IPS DF 6.9 (cell line): ENCODE measurements around the gene ZNF221.
A peak's percentile ranks its signal among the peaks of the same experiment; 100 is the strongest.

Experiments used
- DNase-seq: peaks from one replicate; pipeline ENCODE4 v3.0.0-alpha.2; 2013; ENCODE audit warnings: low read depth, low spot score
- H3K27ac ChIP-seq: one replicate; pipeline ENCODE4 v1.5.1; 2013; ENCODE audit warnings: low read length, control low read depth
- H3K27me3 ChIP-seq: 2 replicates; pipeline ENCODE4 v1.6.1; 2013; ENCODE audit warnings: mild to moderate bottlenecking, low read length; ENCODE audit not compliant: control insufficient read depth, insufficient read depth
- H3K36me3 ChIP-seq: 2 replicates; pipeline ENCODE4 v1.6.1; 2013; ENCODE audit warnings: low read length; ENCODE audit not compliant: control insufficient read depth, insufficient read depth
- H3K4me1 ChIP-seq: 2 replicates; pipeline ENCODE4 v1.6.1; 2013; ENCODE audit warnings: low read length; ENCODE audit not compliant: control insufficient read depth, insufficient read depth
- H3K4me3 ChIP-seq: 2 replicates; pipeline ENCODE4 v1.5.1; 2013; ENCODE audit warnings: mild to moderate bottlenecking, low read length
- H3K9me3 ChIP-seq: 2 replicates; pipeline ENCODE4 v1.6.1; 2013; ENCODE audit warnings: low read length, inconsistent platforms; ENCODE audit not compliant: control insufficient read depth, insufficient read depth
- WGBS: extraction: QIAGEN DNeasy Blood & Tissue Kit; methylation state at CpG from one replicate; pipeline ENCODE4 v1.1.7; 2013; ENCODE audit warnings: mixed read lengths, missing lambda C conversion rate; ENCODE audit not compliant: insufficient read length, insufficient coverage; 5-methylcytosine and 5-hydroxymethylcytosine counted together

Gene ZNF221

GRCh38 chr19:43957891-43958290, 6.9 kb downstream of the ZNF221 start:
- H3K27me3 ChIP-seq = no peaks in the 10 kb centered on the region
- H3K9me3 ChIP-seq = peaks cover 6% of the 10 kb centered on the region
- no peak overlapping the region for H3K27ac ChIP-seq
- no peaks in the 10 kb centered on the region for H3K4me1 ChIP-seq
- no peak for DNase-seq
- H3K36me3 ChIP-seq = no peaks in the 10 kb centered on the region
- no CpG with 5 or more reads among the region's 3 CpGs for WGBS
- H3K4me3 ChIP-seq = no peak overlapping the region

GRCh38 chr19:43960411-43960810, 9.4 kb downstream of the ZNF221 start:
- Histone ChIP-seq H3K9me3 (peaks cover 6% of the 10 kb centered on the region), H3K4me3 (no peak overlapping the region), H3K27ac (no peak overlapping the region), H3K36me3 (peaks cover 10% of the 10 kb centered on the region; the same call in 1 of the 2 replicates), H3K27me3 (no peaks in the 10 kb centered on the region), H3K4me1 (no peaks in the 10 kb centered on the region)
- DNase-seq = no peak
- no CpG with 5 or more reads among the region's 4 CpGs for WGBS

GRCh38 chr19:43966079-43966694, 15.2 kb downstream of the ZNF221 start:
- H3K27ac ChIP-seq = no peak overlapping the region
- H3K36me3 ChIP-seq = peaks cover 34% of the 10 kb centered on the region; the same call in 1 of the 2 replicates
- peaks cover 29% of the 10 kb centered on the region for H3K9me3 ChIP-seq
- no peaks in the 10 kb centered on the region for H3K4me1 ChIP-seq
- WGBS = no CpG with 5 or more reads among the region's 3 CpGs
- H3K4me3 ChIP-seq = no peak overlapping the region
- DNase-seq = no peak
- H3K27me3 ChIP-seq = no peaks in the 10 kb centered on the region

GRCh38 chr19:43976732-43977131, 25.7 kb downstream of the ZNF221 start:
- Histone ChIP-seq H3K27ac (no peak overlapping the region), H3K36me3 (no peaks in the 10 kb centered on the region), H3K27me3 (no peaks in the 10 kb centered on the region), H3K4me1 (no peaks in the 10 kb centered on the region), H3K4me3 (no peak overlapping the region), H3K9me3 (peaks cover 1% of the 10 kb centered on the region)
- no peak for DNase-seq
- no CpG with 5 or more reads among the region's 1 CpG for WGBS

- Histone ChIP-seq H3K36me3 (no peaks in the 10 kb centered on the region), H3K4me1 (no peaks in the 10 kb centered on the region), H3K27ac (no peak overlapping the region), H3K4me3 (no peak overlapping the region), H3K27me3 (no peaks in the 10 kb centered on the region), H3K9me3 (no peaks in the 10 kb centered on the region)
- no CpG with 5 or more reads among the region's 2 CpGs for WGBS
- DNase-seq = no peak
Observed at GRCh38 chr19:43983544-43983911, 32.5 kb downstream of the ZNF221 start.

GRCh38 chr19:43983912-43984686, 33.1 kb downstream of the ZNF221 start, which contains the start of gene ZNF155:
ZNF155 (plus strand) TSS chr19:43984188; CDS start chr19:43988544, 4,356 bp downstream.
- Histone ChIP-seq H3K9me3 (no peaks in the 10 kb centered on the region), H3K4me1 (no peaks in the 10 kb centered on the region), H3K27ac (no peak within 1 kb of the TSS), H3K4me3 (peak within 1 kb of the TSS; percentile 95), H3K27me3 (no peaks in the 10 kb centered on the region), H3K36me3 (no peaks in the 10 kb centered on the region)
- DNase-seq = peak; percentile 95
- whole genome bisulfite sequencing = no CpG with 5 or more reads among the region's 40 CpGs

- WGBS = no CpG with 5 or more reads among the region's 14 CpGs
- DNase-seq = no peak
- H3K36me3 ChIP-seq = no peaks in the 10 kb centered on the region
- peak overlapping the region; percentile 95; the same call in 1 of the 2 replicates for H3K4me3 ChIP-seq
- H3K27me3 ChIP-seq = no peaks in the 10 kb centered on the region
- H3K4me1 ChIP-seq = no peaks in the 10 kb centered on the region
- no peak overlapping the region for H3K27ac ChIP-seq
- H3K9me3 ChIP-seq = no peaks in the 10 kb centered on the region
Observed at GRCh38 chr19:43984687-43985000, 33.6 kb downstream of the ZNF221 start.

GRCh38 chr19:43997631-43998290, 46.7 kb downstream of the ZNF221 start:
- no CpG with 5 or more reads among the region's 10 CpGs for WGBS
- no peaks in the 10 kb centered on the region for H3K4me1 ChIP-seq
- no peak overlapping the region for H3K4me3 ChIP-seq
- no peaks in the 10 kb centered on the region for H3K9me3 ChIP-seq
- H3K27me3 ChIP-seq = no peaks in the 10 kb centered on the region
- no peak overlapping the region for H3K27ac ChIP-seq
- no peak for DNase-seq
- H3K36me3 ChIP-seq = no peaks in the 10 kb centered on the region; the same call in 1 of the 2 replicates

- H3K4me3 ChIP-seq = peak overlapping the region; percentile 76; the same call in 1 of the 2 replicates
- H3K27me3 ChIP-seq = no peaks in the 10 kb centered on the region
- no CpG with 5 or more reads among the region's 8 CpGs for WGBS
- no peak for DNase-seq
- H3K4me1 ChIP-seq = no peaks in the 10 kb centered on the region
- no peaks in the 10 kb centered on the region for H3K36me3 ChIP-seq
- no peaks in the 10 kb centered on the region for H3K9me3 ChIP-seq
- no peak overlapping the region for H3K27ac ChIP-seq
Observed at GRCh38 chr19:44002212-44002565, 51.2 kb downstream of the ZNF221 start.

GRCh38 chr19:44002566-44003460, 51.8 kb downstream of the ZNF221 start, which contains the start of gene ZNF230:
ZNF230 (plus strand) TSS chr19:44002957; CDS start chr19:44007079, 4,122 bp downstream.
- Histone ChIP-seq H3K9me3 (no peaks in the 10 kb centered on the region), H3K4me3 (peak within 1 kb of the TSS; percentile 76; the same call in 1 of the 2 replicates), H3K36me3 (no peaks in the 10 kb centered on the region), H3K27ac (no peak within 1 kb of the TSS), H3K4me1 (no peaks in the 10 kb centered on the region), H3K27me3 (no peaks in the 10 kb centered on the region)
- peak; percentile 89 for DNase-seq
- no CpG with 5 or more reads among the region's 48 CpGs for WGBS
